H9 (cell line): ENCODE measurements around the gene C16orf74. TPM values are rescaled to one million over a fixed set of nuclear protein-coding genes. Genes with fewer than 3 reads are reported as not detected.

ENCODE experiments used
- DNase-seq: peaks from one replicate; pipeline ENCODE4 v3.0.0-alpha.2; 2017
- H2AFZ ChIP-seq: one replicate; pipeline ENCODE4 v1.6.1; 2013; ENCODE audit warnings: mild to moderate bottlenecking, low read length, control low read depth, moderate library complexity
- H2AK5ac ChIP-seq: 2 replicates; pipeline ENCODE4 v1.6.1; 2013; ENCODE audit warnings: low read length, control low read depth, mixed read lengths; ENCODE audit not compliant: insufficient read length
- H2BK120ac ChIP-seq: one replicate; pipeline ENCODE4 v1.6.1; 2013; ENCODE audit warnings: low read depth, mild to moderate bottlenecking, low read length, control low read depth, inconsistent platforms; ENCODE audit not compliant: poor library complexity, severe bottlenecking
- H2BK12ac ChIP-seq: 2 replicates; pipeline ENCODE4 v1.6.1; 2013; ENCODE audit warnings: low read length, control low read depth, mixed read lengths, low read depth; ENCODE audit not compliant: insufficient read length
- H2BK15ac ChIP-seq: 2 replicates; pipeline ENCODE4 v1.6.1; 2013; ENCODE audit warnings: low read depth, low read length, control low read depth
- H2BK20ac ChIP-seq: one replicate; pipeline ENCODE4 v1.6.1; 2013; ENCODE audit warnings: low read depth, mild to moderate bottlenecking, low read length, control low read depth, inconsistent platforms; ENCODE audit not compliant: poor library complexity, severe bottlenecking
- H2BK5ac ChIP-seq: 2 replicates; pipeline ENCODE4 v1.6.1; 2013; ENCODE audit warnings: low read length, control low read depth, mixed read lengths; ENCODE audit not compliant: insufficient read length
- H3K14ac ChIP-seq: 2 replicates; pipeline ENCODE4 v1.6.1; 2013; ENCODE audit warnings: low read length, control low read depth; ENCODE audit not compliant: insufficient read depth
- H3K18ac ChIP-seq: 2 replicates; pipeline ENCODE4 v1.6.1; 2013; ENCODE audit warnings: low read depth, mild to moderate bottlenecking, mixed read lengths, low read length, control low read depth; ENCODE audit not compliant: insufficient read length
- H3K23ac ChIP-seq: 2 replicates; pipeline ENCODE4 v1.6.1; 2013; ENCODE audit warnings: low read length, control low read depth, mixed read lengths, low read depth; ENCODE audit not compliant: insufficient read length
- H3K23me2 ChIP-seq: 2 replicates; pipeline ENCODE4 v1.6.1; 2013; ENCODE audit warnings: low read depth, mild to moderate bottlenecking, mixed read lengths, low read length, control low read depth; ENCODE audit not compliant: insufficient read length, poor library complexity, severe bottlenecking
- H3K27ac ChIP-seq: 2 replicates; pipeline ENCODE4 v1.5.1; 2013; ENCODE audit warnings: low read length, control low read depth, mixed read lengths, low read depth; ENCODE audit not compliant: insufficient read length
- H3K27me3 ChIP-seq: 2 replicates; pipeline ENCODE4 v1.6.1; 2013; ENCODE audit warnings: low read length, control low read depth, inconsistent platforms; ENCODE audit not compliant: insufficient read depth
- H3K4ac ChIP-seq: 2 replicates; pipeline ENCODE4 v1.6.1; 2013; ENCODE audit warnings: low read depth, mild to moderate bottlenecking, control low read depth, inconsistent platforms, low read length, moderate library complexity
- H3K4me1 ChIP-seq: 2 replicates; pipeline ENCODE4 v1.6.1; 2013; ENCODE audit warnings: low read length, control low read depth, inconsistent platforms; ENCODE audit not compliant: insufficient read depth
- H3K4me2 ChIP-seq: 2 replicates; pipeline ENCODE4 v1.6.1; 2013; ENCODE audit warnings: low read length, control low read depth, mixed read lengths; ENCODE audit not compliant: insufficient read length, insufficient read depth
- H3K56ac ChIP-seq: 2 replicates; pipeline ENCODE4 v1.6.1; 2013; ENCODE audit warnings: low read depth, mild to moderate bottlenecking, mixed read lengths, low read length, control low read depth; ENCODE audit not compliant: insufficient read length
- H3K79me1 ChIP-seq: 2 replicates; pipeline ENCODE4 v1.6.1; 2013; ENCODE audit warnings: low read depth, mild to moderate bottlenecking, moderate library complexity, low read length, control low read depth, inconsistent platforms; ENCODE audit not compliant: insufficient read depth, poor library complexity, severe bottlenecking
- H3K79me2 ChIP-seq: 2 replicates; pipeline ENCODE4 v1.6.1; 2013; ENCODE audit warnings: low read length, control low read depth, inconsistent platforms; ENCODE audit not compliant: insufficient read depth
- H3K9ac ChIP-seq: 2 replicates; pipeline ENCODE4 v1.6.1; 2013; ENCODE audit warnings: low read length, control low read depth, mixed read lengths; ENCODE audit not compliant: insufficient read length; ENCODE audit errors: extremely low read depth
- H3K9me3 ChIP-seq: one replicate; pipeline ENCODE4 v1.6.1; 2013; ENCODE audit warnings: low read depth, low read length, inconsistent platforms; ENCODE audit not compliant: control insufficient read depth
- H3T11ph ChIP-seq: one replicate; pipeline ENCODE4 v1.6.1; 2013; ENCODE audit warnings: mild to moderate bottlenecking, low read length, control low read depth, inconsistent platforms
- H4K20me1 ChIP-seq: one replicate; pipeline ENCODE4 v1.6.1; 2013; ENCODE audit not compliant: control insufficient read depth, insufficient read length, insufficient read depth
- H4K5ac ChIP-seq: 2 replicates; pipeline ENCODE4 v1.6.1; 2013; ENCODE audit warnings: low read depth, mild to moderate bottlenecking, mixed read lengths, low read length, control low read depth; ENCODE audit not compliant: insufficient read length
- H4K8ac ChIP-seq: replicated peaks from 2 replicates; pipeline ENCODE4 v1.6.1; 2013; ENCODE audit warnings: low read length, control low read depth, mixed read lengths, low read depth; ENCODE audit not compliant: insufficient read length
- H4K91ac ChIP-seq: 2 replicates; pipeline ENCODE4 v1.6.1; 2013; ENCODE audit warnings: low read depth, mild to moderate bottlenecking, moderate library complexity, mixed read lengths, low read length, control low read depth; ENCODE audit not compliant: insufficient read length
- H3K27ac Mint-ChIP-seq, 3 experiments: 2 replicates in 2 of 3; 3 replicates in 1 of 3; pipeline ENCODE4 v1.8.0; 2020 to 2021; ENCODE audit warnings: mixed read lengths in 3 of 3, mild to moderate bottlenecking in 1 of 3, moderate library complexity in 1 of 3
- H3K27me3 Mint-ChIP-seq: 2 replicates; pipeline ENCODE4 v1.8.0; 2021; ENCODE audit warnings: low read depth, mild to moderate bottlenecking, moderate library complexity, mixed read lengths
- H3K36me3 Mint-ChIP-seq, 3 experiments: 2 replicates in 2 of 3; 3 replicates in 1 of 3; pipeline ENCODE4 v1.8.0; 2020 to 2021; ENCODE audit warnings: low read depth in 3 of 3, mixed read lengths in 3 of 3; ENCODE audit not compliant: insufficient read depth in 1 of 3
- H3K4me1 Mint-ChIP-seq, 2 experiments: 2 replicates each; pipeline ENCODE4 v1.8.0; 2020; ENCODE audit warnings: mixed read lengths in 2 of 2
- H3K4me3 Mint-ChIP-seq, 2 experiments: 2 replicates in 1 of 2; 3 replicates in 1 of 2; pipeline ENCODE4 v1.8.0; 2020 to 2021; ENCODE audit warnings: mild to moderate bottlenecking in 2 of 2, mixed read lengths in 2 of 2, moderate library complexity in 1 of 2
- H3K9me3 Mint-ChIP-seq, 2 experiments: 2 replicates in 1 of 2; 3 replicates in 1 of 2; pipeline ENCODE4 v1.8.0; 2020; ENCODE audit warnings: mild to moderate bottlenecking in 2 of 2, mixed read lengths in 2 of 2, moderate library complexity in 1 of 2
- CTCF ChIP-seq: fragments of 200-600 bp; sonication (generic); conservative IDR thresholded peaks from 3 replicates; pipeline ENCODE4 v1.8.0; 2021; ENCODE audit warnings: antibody characterized with exemption, mild to moderate bottlenecking
- WGBS: extraction: QIAGEN DNeasy Blood & Tissue Kit; methylation state at CpG from one replicate; pipeline ENCODE4 v1.1.7; 2013; ENCODE audit warnings: missing lambda C conversion rate, low lambda C conversion rate, mixed read lengths; ENCODE audit not compliant: insufficient read length; ENCODE audit errors: extremely low coverage; 5-methylcytosine and 5-hydroxymethylcytosine counted together
- total RNA-seq: library from RNA; stranded (reverse); gene quantifications from 2 replicates; pipeline ENCODE4 v1.2.1, GENCODE V29; 2021

Gene C16orf74
- total RNA-seq, 1 experiment from 2014 or later = 5.6 TPM

GRCh38 chr16:85665373-85665740 is 85.5 kb downstream of the C16orf74 start:
- Histone ChIP-seq H3K79me1 (no peaks in the 10 kb centered on the region), H4K91ac (no peak overlapping the region), H2BK120ac (no peak overlapping the region), H2AK5ac (no peak overlapping the region), H3K14ac (no peak overlapping the region), H3K27ac (no peak overlapping the region), H3T11ph (no peak overlapping the region), H3K18ac (no peak overlapping the region), H4K8ac (no peak overlapping the region), H4K20me1 (peaks cover 2% of the 10 kb centered on the region), H2BK12ac (no peak overlapping the region), H3K23me2 (no peaks in the 10 kb centered on the region), H3K23ac (no peak overlapping the region), H2BK20ac (no peak overlapping the region), H2BK5ac (no peak overlapping the region), H4K5ac (no peak overlapping the region), H2BK15ac (no peak overlapping the region), H2AFZ (no peak overlapping the region), H3K4ac (no peak overlapping the region), H3K9me3 (no peaks in the 10 kb centered on the region), H3K27me3 (no peaks in the 10 kb centered on the region), H3K4me2 (no peak overlapping the region), H3K9ac (no peak overlapping the region), H3K79me2 (no peaks in the 10 kb centered on the region), H3K56ac (no peak overlapping the region), H3K4me1 (no peaks in the 10 kb centered on the region)
- H3K27me3 Mint-ChIP-seq = no peaks in the 10 kb centered on the region; the same call in 1 of the 2 replicates
- TF ChIP-seq CTCF = no peak
- no peaks in the 10 kb centered on the region for H3K9me3 Mint-ChIP-seq
- H3K4me1 Mint-ChIP-seq = no peaks in the 10 kb centered on the region
- WGBS = no CpG with 5 or more reads among the region's 12 CpGs
- peak overlapping the region in 2 of 3 experiments; percentile 4 to 60; a peak in 2 of 7 replicates for H3K27ac Mint-ChIP-seq
- H3K36me3 Mint-ChIP-seq = peaks cover 59 to 93% (median 92%) of the 10 kb centered on the region in 3 experiments
- no peak overlapping the region for H3K4me3 Mint-ChIP-seq
- DNase-seq = no peak
